GM21723 (cell line): ENCODE data around the gene RPL26.

Experiments
- ATAC-seq: cut with Tn5 transposase; IDR thresholded peaks from one replicate; pipeline ENCODE4 v1.9.1; 2021; ENCODE audit warnings: mild to moderate bottlenecking, moderate library complexity; ENCODE audit not compliant: unreplicated experiment

Gene RPL26

GRCh38 chr17:8332128-8332527 lies 50.9 kb downstream of the RPL26 start:
- ATAC-seq = no peak
